GM19193 (cell line): ENCODE data around the gene TPX2.
A peak's percentile ranks its signal among the peaks of the same experiment; 100 is the strongest.

Experiments
- POLR2A ChIP-seq: IDR thresholded peaks from 4 replicates; pipeline ENCODE4 v1.6.1; 2011; ENCODE audit not compliant: insufficient read depth, insufficient read length; ENCODE audit errors: extremely low read depth

TPX2 gene

GRCh38 chr20:31713312-31714273, 25.5 kb upstream of the TPX2 start:
- TF ChIP-seq POLR2A: no peak

- TF ChIP-seq POLR2A: no peak
These were observed 23.3 kb upstream of the TPX2 start for GRCh38 chr20:31715766-31716165.

GRCh38 chr20:31716351-31716750, 22.7 kb upstream of the TPX2 start:
- TF ChIP-seq POLR2A: no peak

GRCh38 chr20:31716818-31717477, 22.1 kb upstream of the TPX2 start:
- no peak for TF ChIP-seq POLR2A

- TF ChIP-seq POLR2A: no peak
These were observed 21.4 kb upstream of the TPX2 start for GRCh38 chr20:31717478-31718201.

GRCh38 chr20:31718952-31719643, 20.0 kb upstream of the TPX2 start:
- TF ChIP-seq POLR2A: no peak

GRCh38 chr20:31719644-31720485, 19.2 kb upstream of the TPX2 start:
- no peak for TF ChIP-seq POLR2A

GRCh38 chr20:31720486-31721407, 18.3 kb upstream of the TPX2 start:
- no peak for TF ChIP-seq POLR2A

- TF ChIP-seq POLR2A: no peak
These were observed 17.5 kb upstream of the TPX2 start for GRCh38 chr20:31721408-31722256.

- peak; percentile 64 for TF ChIP-seq POLR2A
These were observed 16.6 kb upstream of the TPX2 start, which contains the start of gene BCL2L1 for GRCh38 chr20:31722257-31723068. BCL2L1 (minus strand) TSS chr20:31722868; CDS start chr20:31722218, 650 bp downstream.

- TF ChIP-seq POLR2A: no peak
These were observed 16.1 kb upstream of the TPX2 start for GRCh38 chr20:31723069-31723318.

GRCh38 chr20:31723319-31724078, 15.6 kb upstream of the TPX2 start:
- TF ChIP-seq POLR2A: peak; percentile 79
